GM20431 (cell line): ENCODE results near the gene MRNIP.
"Not testable (repeated sequence)": the region's sequence is repeated elsewhere in the genome, so short reads cannot be mapped to it uniquely, and the experiment has no call there.

Experiments used
- in situ Hi-C: fragments of 300-500 bp; cut with MseI, MboI; formaldehyde crosslinking; loops from one replicate; pipeline ENCODE4 v1.15.0; 2020; ENCODE audit warnings: low sequenced_read_pairs; ENCODE audit not compliant: unreplicated experiment

Gene MRNIP

GRCh38 chr5:179796877-179797608 lies 61.6 kb downstream of the MRNIP start:
- in situ Hi-C loops, result no loop called here

GRCh38 chr5:179795863-179796833 lies 62.5 kb downstream of the MRNIP start:
- in situ Hi-C loops, result no loop called here

GRCh38 chr5:179795049-179795862 lies 63.4 kb downstream of the MRNIP start:
- in situ Hi-C loops, result no loop called here

DNA sequence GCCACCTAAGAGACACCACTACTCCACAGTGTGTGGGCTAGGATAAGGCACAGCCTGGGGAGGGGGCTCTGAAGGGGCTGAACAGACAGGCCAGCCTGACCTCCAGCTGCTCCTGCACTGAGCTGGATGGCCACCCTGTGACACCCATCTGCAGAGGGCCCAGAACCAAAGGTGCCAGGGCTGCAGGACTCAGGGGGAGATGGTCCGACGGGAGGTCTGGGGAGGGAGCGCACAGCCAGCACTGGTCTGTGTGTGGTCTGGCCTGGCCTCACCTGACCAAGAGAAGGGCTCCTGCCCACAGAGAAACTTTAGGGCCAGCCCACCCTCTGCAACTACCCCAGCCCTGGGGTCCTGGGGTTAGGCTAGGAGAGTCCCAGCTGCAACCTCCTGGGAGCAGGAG lies 64.0 kb downstream of the MRNIP start:
- in situ Hi-C loops, result no loop called here

GRCh38 chr5:179794171-179794570 lies 64.4 kb downstream of the MRNIP start:
- in situ Hi-C loops, result no loop called here

- in situ Hi-C loops, result no loop called here
These were observed 65.0 kb downstream of the MRNIP start, which contains the start of gene LTC4S for GRCh38 chr5:179793468-179794139. Gene LTC4S, plus strand, starts transcription at chr5:179793986. Its CDS starts 95 bp downstream, at chr5:179794081.

GRCh38 chr5:179792612-179793467 lies 65.8 kb downstream of the MRNIP start:
- in situ Hi-C loops, result no loop called here

DNA sequence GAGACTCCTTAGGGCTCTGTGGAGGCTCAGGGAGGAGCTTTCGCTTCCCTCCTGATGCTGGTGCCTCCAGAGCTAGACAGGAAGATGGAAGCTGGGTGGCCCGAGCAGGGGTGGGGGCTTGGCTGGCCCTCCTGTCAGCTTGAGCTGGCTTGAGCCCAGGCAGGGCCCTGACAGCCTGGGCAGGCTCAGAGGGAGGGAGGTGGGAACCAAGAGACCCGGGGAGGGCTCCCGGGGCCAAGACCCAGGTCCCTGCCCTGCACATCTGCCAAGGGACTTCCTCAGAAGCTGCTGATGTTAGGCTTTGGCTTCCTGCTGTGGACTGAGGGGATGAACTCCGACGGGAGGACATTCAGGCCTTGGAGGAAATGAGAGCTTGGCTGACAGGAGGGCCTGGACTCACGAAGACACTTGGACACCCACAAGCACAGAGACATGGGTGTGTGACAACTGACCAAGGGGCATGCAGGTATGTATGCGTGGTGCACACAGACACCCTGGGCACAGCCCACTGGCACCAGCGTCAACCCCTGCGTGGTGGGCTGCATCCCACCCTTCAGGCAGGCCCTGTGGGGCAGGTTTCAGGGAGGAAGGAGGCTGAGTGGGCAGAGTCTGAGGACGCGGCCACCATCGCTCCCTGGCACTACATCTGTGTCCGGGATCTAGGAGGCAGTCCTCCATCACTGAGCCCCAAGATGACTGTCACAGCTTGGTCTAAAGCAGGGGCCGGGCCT lies 66.6 kb downstream of the MRNIP start:
- in situ Hi-C loops, result no loop called here

GRCh38 chr5:179789278-179789677 lies 69.3 kb downstream of the MRNIP start:
- in situ Hi-C loops, result not testable (repeated sequence)

- in situ Hi-C loops, result no loop called here
These were observed 70.3 kb downstream of the MRNIP start for GRCh38 chr5:179788193-179788854.
